ENCODE results near the gene AFF1.

The AFF1 gene

GRCh38 chr4:87117051-87117731 lies 182.4 kb downstream of the AFF1 start:
- POLR2A ChIA-PET, result no interaction called here
- no peak for TF ChIP-seq CTCF (IDR thresholded peaks at IDR 0.05; ENCODE audit: control extremely low read depth, extremely low read depth, low read depth, missing control alignments)
- no peak for DNase-seq (ENCODE audit: extremely low spot score)
- CTCF ChIA-PET, result interaction anchor here (0.6 to 5.2 kb wide), 12 partner anchors 11 to 195 kb away, joined by 3 to 26 read pairs (median 3); no protein-coding TSS in a partner anchor

GRCh38 chr4:87117732-87118075 lies 182.9 kb downstream of the AFF1 start:
- CTCF ChIA-PET, result interaction anchor here (0.7 to 5.2 kb wide), 6 partner anchors 12 to 195 kb away, joined by 3 to 26 read pairs (median 4); no protein-coding TSS in a partner anchor
- POLR2A ChIA-PET, result no interaction called here

GRCh38 chr4:87118421-87118820 lies 183.6 kb downstream of the AFF1 start:
- POLR2A ChIA-PET, result no interaction called here
- no peak for TF ChIP-seq CTCF (IDR thresholded peaks at IDR 0.05; ENCODE audit: control extremely low read depth, extremely low read depth, low read depth, missing control alignments)
- DNase-seq (ENCODE audit: extremely low spot score), result no peak
- CTCF ChIA-PET, result interaction anchor here (1.0 to 5.2 kb wide), 8 partner anchors 20 to 196 kb away, joined by 3 to 26 read pairs (median 4); no protein-coding TSS in a partner anchor

More at GRCh38 chr4:87117732-87118075, 182.9 kb downstream of the AFF1 start:
- TF ChIP-seq CTCF (IDR thresholded peaks at IDR 0.05; ENCODE audit: control extremely low read depth, extremely low read depth, low read depth, missing control alignments), result no peak
- no peak for DNase-seq (ENCODE audit: extremely low spot score)

GRCh38 chr4:87118826-87119225 lies 184.0 kb downstream of the AFF1 start:
- TF ChIP-seq CTCF (IDR thresholded peaks at IDR 0.05; ENCODE audit: control extremely low read depth, extremely low read depth, low read depth, missing control alignments), result no peak
- no peak for DNase-seq (ENCODE audit: extremely low spot score)
- CTCF ChIA-PET, result interaction anchor here (0.8 to 5.2 kb wide), 7 partner anchors 10 to 196 kb away, joined by 3 to 26 read pairs (median 4); no protein-coding TSS in a partner anchor
- POLR2A ChIA-PET, result no interaction called here

- ChIA-PET CTCF (interaction anchor here (1.0 to 5.2 kb wide), 8 partner anchors 9 to 198 kb away, joined by 3 to 26 read pairs (median 5); no protein-coding TSS in a partner anchor), POLR2A (no interaction called here)
- no peak for DNase-seq (ENCODE audit: extremely low spot score)
- no peak for TF ChIP-seq CTCF (IDR thresholded peaks at IDR 0.05; ENCODE audit: control extremely low read depth, extremely low read depth, low read depth, missing control alignments)
Observed at GRCh38 chr4:87120010-87120409, 185.2 kb downstream of the AFF1 start.

- ChIA-PET POLR2A (no interaction called here), CTCF (interaction anchor here (1.0 to 5.2 kb wide), 7 partner anchors 8 to 198 kb away, joined by 3 to 26 read pairs (median 5); no protein-coding TSS in a partner anchor)
- no peak for DNase-seq (ENCODE audit: extremely low spot score)
Observed at GRCh38 chr4:87120411-87121162, 185.8 kb downstream of the AFF1 start.

More at GRCh38 chr4:87120411-87121162, 185.8 kb downstream of the AFF1 start:
- no peak for TF ChIP-seq CTCF (IDR thresholded peaks at IDR 0.05; ENCODE audit: control extremely low read depth, extremely low read depth, low read depth, missing control alignments)

Data from GM10248 (cell line).